GM12801 (cell line): ENCODE results near the gene RALBP1.

Experiments
- CTCF ChIP-seq: IDR thresholded peaks from one replicate; pipeline ENCODE4 v1.5.1; 2011; ENCODE audit warnings: control low read depth; ENCODE audit not compliant: insufficient read length; ENCODE audit errors: extremely low read depth

RALBP1 gene

GRCh38 chr18:9446839-9447238, 28.5 kb upstream of the RALBP1 start:
- TF ChIP-seq CTCF, result no peak

- TF ChIP-seq CTCF, result no peak
These were observed 28.0 kb upstream of the RALBP1 start for GRCh38 chr18:9447334-9447733.

DNA sequence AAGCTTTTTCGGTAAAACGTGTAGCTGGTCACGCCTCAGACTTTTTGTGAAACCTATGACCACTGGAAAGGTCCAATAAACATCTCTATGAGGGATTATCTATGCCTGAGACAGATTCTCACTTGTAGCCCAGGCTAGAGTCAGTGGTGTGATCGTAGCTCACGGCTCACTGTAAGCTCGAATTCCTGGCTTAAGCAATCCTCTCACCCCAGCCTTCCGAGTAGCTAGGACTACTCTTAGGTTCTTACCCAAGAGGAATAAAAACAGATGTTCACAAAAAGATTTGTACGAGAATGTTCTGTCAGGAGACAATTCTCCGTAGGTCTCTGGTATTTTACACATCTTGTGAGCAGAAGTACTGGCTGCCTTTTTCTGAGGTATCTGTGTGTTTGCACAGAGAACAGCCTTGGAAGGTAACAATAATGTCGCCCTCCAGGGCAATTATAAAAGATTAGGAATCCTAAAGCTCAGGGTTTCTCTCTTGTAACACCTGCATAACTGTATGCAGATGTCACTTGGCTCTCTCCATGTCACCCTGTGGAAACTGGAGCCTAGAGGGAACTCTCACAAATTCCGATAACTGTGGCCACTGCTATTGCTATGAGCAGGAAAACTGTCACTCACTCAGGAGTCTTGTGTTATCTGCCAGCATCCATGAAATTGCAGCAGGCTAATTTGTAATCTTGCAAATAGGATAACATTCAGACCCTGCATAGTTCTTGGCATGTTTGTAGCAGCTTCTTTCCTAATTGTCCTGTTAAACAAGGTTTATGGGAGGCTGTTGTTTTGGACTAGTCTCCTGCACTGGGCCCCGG, 25.5 kb upstream of the RALBP1 start:
- TF ChIP-seq CTCF, result no peak

DNA sequence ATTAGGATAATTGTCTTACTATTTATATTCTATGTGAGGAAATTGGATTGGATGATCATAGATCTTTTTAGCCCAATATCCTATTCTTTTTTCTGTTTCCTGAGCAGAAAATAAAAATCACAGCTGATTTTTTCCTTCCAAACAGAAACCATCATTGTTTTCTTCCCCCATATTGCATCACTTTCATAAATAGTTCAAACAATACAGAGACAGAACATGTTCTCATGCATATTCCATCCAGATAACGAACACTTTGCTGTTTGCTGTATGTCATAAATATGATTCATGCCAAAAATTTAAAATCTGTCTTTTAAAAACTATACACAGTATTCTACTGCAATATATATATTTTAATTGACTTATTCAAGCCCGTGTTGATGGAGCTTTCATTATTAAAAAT, 22.0 kb upstream of the RALBP1 start:
- TF ChIP-seq CTCF, result no peak

- TF ChIP-seq CTCF, result no peak
These were observed 21.1 kb upstream of the RALBP1 start for GRCh38 chr18:9454061-9454703.

GRCh38 chr18:9455718-9456511, 19.4 kb upstream of the RALBP1 start:
- no peak for TF ChIP-seq CTCF

DNA sequence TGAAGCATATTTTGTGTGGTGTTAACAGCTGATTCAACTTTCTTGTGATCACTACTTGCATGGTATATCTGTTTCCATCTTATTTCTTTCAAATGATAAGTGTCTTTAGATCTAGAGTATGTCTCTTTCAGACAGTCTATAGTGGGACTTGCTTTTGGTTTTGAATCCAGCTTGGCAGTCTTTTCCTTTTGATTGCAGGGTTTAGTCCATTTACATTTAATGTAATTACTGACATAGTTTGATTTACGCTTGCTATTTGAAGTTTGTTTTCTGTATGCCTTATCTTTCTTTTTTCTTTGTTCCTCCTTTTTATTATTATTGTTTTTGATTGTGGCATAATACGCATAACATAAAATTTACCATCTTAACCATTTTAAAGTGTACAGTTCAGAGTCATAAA, 9.2 kb upstream of the RALBP1 start:
- no peak for TF ChIP-seq CTCF
